ENCODE data around the gene SPAG9. TPM values are rescaled to one million over a fixed set of nuclear protein-coding genes. Genes with fewer than 3 reads are reported as not detected.

Gene SPAG9
- total and polyA plus RNA-seq, 10 donors, result 10.7 to 94.6 (median 78.3) TPM

Other genes with a start within 250 kb of the SPAG9 start
- gene NME1, start 32.7 kb upstream of the SPAG9 start, total RNA-seq, result 10 to 100 TPM; 21.2 to 66.0 (median 32.7) TPM
- 100 to 1,000 TPM in 2 of 3 donors, 10 to 100 TPM in 1; 68.4 to 142 (median 103) TPM for gene NME1, start 32.7 kb upstream of the SPAG9 start, polyA plus RNA-seq
- 100 to 1,000 TPM; 209 to 316 (median 272) TPM for gene NME2, start 45.5 kb upstream of the SPAG9 start, total RNA-seq
- gene NME2, start 45.5 kb upstream of the SPAG9 start, polyA plus RNA-seq, result 100 to 1,000 TPM; 672 to 746 (median 729) TPM
- 10 to 100 TPM; 18.3 to 45.7 (median 27.5) TPM for gene MBTD1, start 139.2 kb upstream of the SPAG9 start, total RNA-seq
- gene MBTD1, start 139.2 kb upstream of the SPAG9 start, polyA plus RNA-seq, result 10 to 100 TPM in 2 of 3 donors, 1 to 10 TPM in 1; 9.6 to 10.4 (median 10.1) TPM
- gene UTP18, start 139.7 kb upstream of the SPAG9 start, total RNA-seq, result 10 to 100 TPM; 33.9 to 45.6 (median 36.7) TPM
- gene UTP18, start 139.7 kb upstream of the SPAG9 start, polyA plus RNA-seq, result 10 to 100 TPM; 23.5 to 37.1 (median 31.8) TPM